ENCODE results near the gene TEX264. TPM values are rescaled to one million over a fixed set of nuclear protein-coding genes. Genes with fewer than 3 reads are reported as not detected.

The TEX264 gene
- polyA plus RNA-seq, 3 donors: 58.3 to 108 (median 80.8) TPM

- peaks cover 31 to 37% of the 10 kb centered on the region in 2 donors for H3K4me1 ChIP-seq (ENCODE audit: control insufficient read depth in 1 of 2, insufficient read depth in 2 of 2, low read length in 2 of 2)
- H3K9me3 ChIP-seq (replicated peaks in 1 of 2; ENCODE audit: control insufficient read depth in 1 of 2, insufficient read depth in 1 of 2, low read length in 2 of 2): no peaks in the 10 kb centered on the region
- peaks cover 78% of the 10 kb centered on the region for H4K20me1 ChIP-seq (ENCODE audit: insufficient read depth, low read length)
- Mint-ChIP-seq H3K27ac (peak overlapping the region; percentile 70 to 91 (median 79)), H3K9me3 (no peaks in the 10 kb centered on the region), H3K4me1 (peaks cover 58% of the 10 kb centered on the region), H3K36me3 (peaks cover 67 to 83% of the 10 kb centered on the region in 2 donors), H3K4me3 (peak overlapping the region in 1 of 2 donors; percentile 44), H3K27me3 (ENCODE audit: low read depth in 3 of 3) (peaks cover 0 to 5% (median 3%) of the 10 kb centered on the region in 3 donors)
- WGBS (ENCODE audit: insufficient coverage): 72% methylated on average over 4 of the region's 4 CpGs
- no peak for TF ChIP-seq CTCF (IDR thresholded peaks at IDR 0.05)
- H3K27ac ChIP-seq (ENCODE audit: low read depth in 1 of 2, low read length in 2 of 2): peak overlapping the region; percentile 18 to 72
- peak overlapping the region; percentile 36 for H3K9ac ChIP-seq (ENCODE audit: insufficient read depth, low read length, poor library complexity, severe bottlenecking)
- no peaks in the 10 kb centered on the region for H3K27me3 ChIP-seq (ENCODE audit: control insufficient read depth in 2 of 2, insufficient read depth in 2 of 2, low read length in 2 of 2)
- peaks cover 30% of the 10 kb centered on the region for H3K79me2 ChIP-seq (ENCODE audit: insufficient read depth, low read length)
- peak overlapping the region in 1 of 3 experiments; percentile 22 for H3K4me3 ChIP-seq (replicated peaks in 1 of 3; ENCODE audit: low read depth in 2 of 3, low read length in 3 of 3)
- H3K4me2 ChIP-seq (replicated peaks; ENCODE audit: extremely low read depth, low read length, poor library complexity, severe bottlenecking): peak overlapping the region; percentile 40
- intact Hi-C loops (cut with micrococcal nuclease): no loop called here
- no peak for DNase-seq
- H2AFZ ChIP-seq (ENCODE audit: insufficient read depth, low read depth, low read length, poor library complexity, severe bottlenecking): no peak overlapping the region
- peaks cover 44 to 82% of the 10 kb centered on the region in 2 donors for H3K36me3 ChIP-seq (replicated peaks in 1 of 2; ENCODE audit: control insufficient read depth in 1 of 2, insufficient read depth in 2 of 2, low read length in 2 of 2)
Measured at GRCh38 chr3:51686056-51686455, 15.0 kb downstream of the TEX264 start.

- H3K36me3 ChIP-seq (replicated peaks in 1 of 2; ENCODE audit: control insufficient read depth in 1 of 2, insufficient read depth in 2 of 2, low read length in 2 of 2): peaks cover 50 to 88% of the 10 kb centered on the region in 2 donors
- intact Hi-C loops (cut with micrococcal nuclease): no loop called here
- peak overlapping the region; percentile 40 for H3K4me2 ChIP-seq (replicated peaks; ENCODE audit: extremely low read depth, low read length, poor library complexity, severe bottlenecking)
Measured at GRCh38 chr3:51686512-51687215, 15.6 kb downstream of the TEX264 start.

More at GRCh38 chr3:51686512-51687215, 15.6 kb downstream of the TEX264 start:
- Mint-ChIP-seq H3K4me3 (peak overlapping the region in 1 of 2 donors; percentile 44), H3K36me3 (peaks cover 72 to 85% of the 10 kb centered on the region in 2 donors), H3K27me3 (ENCODE audit: low read depth in 3 of 3) (peaks cover 0 to 5% (median 3%) of the 10 kb centered on the region in 3 donors), H3K4me1 (peaks cover 52% of the 10 kb centered on the region), H3K27ac (peak overlapping the region; percentile 70 to 91 (median 79)), H3K9me3 (no peaks in the 10 kb centered on the region)
- Histone ChIP-seq H3K4me1 (ENCODE audit: control insufficient read depth in 1 of 2, insufficient read depth in 2 of 2, low read length in 2 of 2) (peaks cover 25 to 31% of the 10 kb centered on the region in 2 donors), H4K20me1 (ENCODE audit: insufficient read depth, low read length) (peaks cover 78% of the 10 kb centered on the region), H3K9ac (ENCODE audit: insufficient read depth, low read length, poor library complexity, severe bottlenecking) (peak overlapping the region; percentile 36), H3K27me3 (ENCODE audit: control insufficient read depth in 2 of 2, insufficient read depth in 2 of 2, low read length in 2 of 2) (no peaks in the 10 kb centered on the region), H3K27ac (ENCODE audit: low read depth in 1 of 2, low read length in 2 of 2) (peak overlapping the region; percentile 18 to 72), H2AFZ (ENCODE audit: insufficient read depth, low read depth, low read length, poor library complexity, severe bottlenecking) (no peak overlapping the region), H3K79me2 (ENCODE audit: insufficient read depth, low read length) (peaks cover 28% of the 10 kb centered on the region), H3K4me3 (replicated peaks in 1 of 3; ENCODE audit: low read depth in 2 of 3, low read length in 3 of 3) (peak overlapping the region in 1 of 3 experiments; percentile 22), H3K9me3 (replicated peaks in 1 of 2; ENCODE audit: control insufficient read depth in 1 of 2, insufficient read depth in 1 of 2, low read length in 2 of 2) (no peaks in the 10 kb centered on the region)
- DNase-seq: peak; percentile 11 to 70 (median 39)
- 38% methylated on average over 5 of the region's 10 CpGs for WGBS (ENCODE audit: insufficient coverage)
- TF ChIP-seq CTCF (IDR thresholded peaks at IDR 0.05): no peak
